Right lobe of liver (tissue), 4 donors: ENCODE measurements around the gene SCN2A.

Experiments
- CTCF ChIP-seq, 4 donors: fragments of 200-600 bp in 3 of 4; fragments of 450-650 bp in 1 of 4; IDR thresholded peaks; one replicate each; pipeline versions ENCODE4 v1.5.1 to v1.8.0; 2016 to 2022; ENCODE audit warnings: antibody characterized with exemption in 4 of 4, mild to moderate bottlenecking in 2 of 4
- POLR2A ChIP-seq: fragments of 450-650 bp; IDR thresholded peaks from one replicate; pipeline ENCODE4 v1.6.1; 2017; ENCODE audit warnings: antibody characterized with exemption, mild to moderate bottlenecking
- donor health status: DM: no; HTN: no; CAD: no.
- donor health status: DM: no; HTN: no; CAD: no.
- donor health status: DM: no; HTN: yes; CAD: no.

GRCh38 chr2:165369131-165369897 lies 130.1 kb downstream of the SCN2A start:
- TF ChIP-seq CTCF (IDR thresholded peaks at IDR 0.05) (no peak), POLR2A (no peak)
